GM19395 (cell line): ENCODE data around the gene EPB41.
"Not testable (repeated sequence)": the region's sequence is repeated elsewhere in the genome, so short reads cannot be mapped to it uniquely, and the experiment has no call there.

Source experiments
- ATAC-seq: cut with Tn5 transposase; IDR thresholded peaks from one replicate; pipeline ENCODE4 v1.9.1; 2021; ENCODE audit warnings: mild to moderate bottlenecking, moderate library complexity; ENCODE audit not compliant: unreplicated experiment

Gene EPB41

GRCh38 chr1:29094433-29094832 lies 180.1 kb downstream of the EPB41 start:
- no peak for ATAC-seq

GRCh38 chr1:29094954-29095353 lies 180.6 kb downstream of the EPB41 start:
- ATAC-seq = no peak

GRCh38 chr1:29096231-29096886 lies 182.0 kb downstream of the EPB41 start:
- no peak for ATAC-seq

GRCh38 chr1:29099286-29099685 lies 184.9 kb downstream of the EPB41 start:
- no peak for ATAC-seq

GRCh38 chr1:29100487-29100886 lies 186.1 kb downstream of the EPB41 start:
- ATAC-seq = no peak

GRCh38 chr1:29105822-29106221 lies 191.5 kb downstream of the EPB41 start:
- ATAC-seq = no peak

GRCh38 chr1:29108041-29108440 lies 193.7 kb downstream of the EPB41 start:
- ATAC-seq = not testable (repeated sequence)

- no peak for ATAC-seq
Observed at GRCh38 chr1:29112705-29113412, 198.5 kb downstream of the EPB41 start.

- ATAC-seq = no peak
Observed at GRCh38 chr1:29113413-29114117, 199.2 kb downstream of the EPB41 start.

- ATAC-seq = no peak
Observed at GRCh38 chr1:29114654-29115053, 200.3 kb downstream of the EPB41 start.

GRCh38 chr1:29117381-29117780 lies 203.0 kb downstream of the EPB41 start:
- ATAC-seq = no peak

- no peak for ATAC-seq
Observed at GRCh38 chr1:29119121-29119929, 205.0 kb downstream of the EPB41 start.

- no peak for ATAC-seq
Observed at GRCh38 chr1:29120367-29120766, 206.0 kb downstream of the EPB41 start.

GRCh38 chr1:29120947-29121485 lies 206.6 kb downstream of the EPB41 start:
- no peak for ATAC-seq

GRCh38 chr1:29121516-29121935 lies 207.2 kb downstream of the EPB41 start:
- ATAC-seq = no peak

- no peak for ATAC-seq
Observed at GRCh38 chr1:29121936-29122681, 207.7 kb downstream of the EPB41 start.

- ATAC-seq = no peak
Observed at GRCh38 chr1:29122682-29123052, 208.3 kb downstream of the EPB41 start.

GRCh38 chr1:29123053-29123886 lies 208.9 kb downstream of the EPB41 start:
- no peak for ATAC-seq

- ATAC-seq = no peak
Observed at GRCh38 chr1:29123887-29124365, 209.6 kb downstream of the EPB41 start, which contains the start of gene TMEM200B. Gene TMEM200B (minus strand): TSS chr1:29123903. CDS start chr1:29121828, 2,075 bp downstream.
